ENCODE results near the gene RMDN3. TPM values are rescaled to one million over a fixed set of nuclear protein-coding genes. Genes with fewer than 3 reads are reported as not detected.

Gene RMDN3
- total and polyA plus RNA-seq, 9 of the 15 experiments (the other 6 are each of a cell fraction or from before 2014, with no cell fraction given) = 8.1 to 38.2 (median 25.9) TPM

- POLR2A ChIA-PET = interaction anchor here (0.6 to 1.4 kb wide), 2 partner anchors 10 to 126 kb away, joined by 5 read pairs; partner anchors contain the start of gene VPS18
- Histone ChIP-seq H3K4me2 (ENCODE audit: insufficient read depth, low read length) (no peak overlapping the region), H3K27ac (ENCODE audit: extremely low read depth, low read depth, low read length) (no peak overlapping the region)
These were observed 12.9 kb upstream of the RMDN3 start for GRCh38 chr15:40767838-40768500.

GRCh38 chr15:40766906-40767837 is 12.1 kb upstream of the RMDN3 start:
- Histone ChIP-seq H3K79me2 (ENCODE audit: control insufficient read depth, insufficient read depth, low read length) (no peaks in the 10 kb centered on the region), H3K4me2 (ENCODE audit: insufficient read depth, low read length) (no peak overlapping the region), H3K27ac (ENCODE audit: extremely low read depth, low read depth, low read length) (no peak overlapping the region), H3K4me3 (no peak overlapping the region), H3K9me1 (ENCODE audit: control insufficient read depth, insufficient read depth, low read length) (no peaks in the 10 kb centered on the region), H4K20me1 (replicated peaks; ENCODE audit: control insufficient read depth, insufficient read depth, low read length) (no peaks in the 10 kb centered on the region; the same call in none of the 2 replicates), H3K27me3 (ENCODE audit: control insufficient read depth in 2 of 2, insufficient read depth in 2 of 2, low read length in 2 of 2) (no peaks in the 10 kb centered on the region), H3K4me1 (replicated peaks in 1 of 2; ENCODE audit: control insufficient read depth in 2 of 2, insufficient read depth in 2 of 2, low read length in 2 of 2) (peaks cover 21 to 73% of the 10 kb centered on the region in 2 experiments; a peak in 4 of 5 replicates), H2AFZ (ENCODE audit: low read depth, low read length) (no peak overlapping the region), H3K36me3 (ENCODE audit: control insufficient read depth, insufficient read depth, low read length) (peaks cover 16% of the 10 kb centered on the region; the same call in 1 of the 3 replicates), H3K9me3 (replicated peaks; ENCODE audit: control insufficient read depth, insufficient read depth, low read depth, low read length) (no peaks in the 10 kb centered on the region), H3K9ac (ENCODE audit: insufficient read depth in 1 of 2, low read depth in 2 of 2, low read length in 2 of 2) (peak overlapping the region in 1 of 2 experiments; percentile 63; a peak in 2 of 4 replicates)
- ChIA-PET CTCF (ENCODE audit: low intra/inter-chr PET ratio) (no interaction called here), POLR2A (interaction anchor here (0.6 to 1.4 kb wide), 5 partner anchors 9 to 127 kb away, joined by 3 to 5 read pairs (median 4); partner anchors contain the start of gene VPS18)
- in situ Hi-C loops (cut with MboI) (no loop called here), intact Hi-C loops (cut with micrococcal nuclease) (loop anchor here (10.0 kb wide), 1 partner anchor 172 kb away; the partner anchor contains the start of gene KNL1)
- DNase-seq (ENCODE audit: extremely low read depth in 1 of 4, low spot score in 3 of 4) = peak in 1 of 4 experiments; percentile 39
- no peak for FAIRE-seq
- BruUV-seq (replicated peaks) = no TSS peak
- ATAC-seq = no peak
- WGBS (ENCODE audit: insufficient coverage, low coverage, missing lambda C conversion rate) = 70% methylated on average over 23 of the region's 32 CpGs
- TF ChIP-seq POLR2G (IDR thresholded peaks at IDR 0.05; ENCODE audit: low read depth, low read length) = peak; percentile 48; the same call in 1 of the 2 replicates
- no peak for TF ChIP-seq KDM4B (IDR thresholded peaks at IDR 0.05; ENCODE audit: borderline replicate concordance in 2 of 2, low read depth in 1 of 2)
- no peak for TF ChIP-seq NFE2L1 (tag; IDR thresholded peaks at IDR 0.05; ENCODE audit: borderline replicate concordance, low read depth)
- TF ChIP-seq CREB3L1 (IDR thresholded peaks at IDR 0.05; ENCODE audit: borderline replicate concordance, low read depth) = no peak
- TF ChIP-seq ZBTB33 (CRISPR knock-in tag; IDR thresholded peaks at IDR 0.05) = peak; percentile 3; the same call in 1 of the 2 replicates

More at GRCh38 chr15:40767838-40768500, 12.9 kb upstream of the RMDN3 start:
- DNase-seq (ENCODE audit: extremely low read depth in 1 of 4, low spot score in 3 of 4) (no peak), FAIRE-seq (no peak), ATAC-seq (no peak)
- no peaks in the 10 kb centered on the region for H3K27me3 ChIP-seq (ENCODE audit: control insufficient read depth in 2 of 2, insufficient read depth in 2 of 2, low read length in 2 of 2)
- H3K4me1 ChIP-seq (replicated peaks in 1 of 2; ENCODE audit: control insufficient read depth in 2 of 2, insufficient read depth in 2 of 2, low read length in 2 of 2) = peaks cover 21 to 66% of the 10 kb centered on the region in 2 experiments; a peak in 4 of 5 replicates
- in situ Hi-C loops (cut with MboI) = no loop called here
- 88% methylated on average over 22 of the region's 29 CpGs for WGBS (ENCODE audit: insufficient coverage, low coverage, missing lambda C conversion rate)
- H4K20me1 ChIP-seq (replicated peaks; ENCODE audit: control insufficient read depth, insufficient read depth, low read length) = no peaks in the 10 kb centered on the region; the same call in none of the 2 replicates
- no peak overlapping the region for H3K4me3 ChIP-seq
- H3K9me3 ChIP-seq (replicated peaks; ENCODE audit: control insufficient read depth, insufficient read depth, low read depth, low read length) = no peaks in the 10 kb centered on the region
- BruUV-seq (replicated peaks) = no TSS peak
- no peak overlapping the region for H2AFZ ChIP-seq (ENCODE audit: low read depth, low read length)
- intact Hi-C loops (cut with micrococcal nuclease) = loop anchor here (10.0 kb wide), 1 partner anchor 173 kb away; the partner anchor contains the start of gene KNL1
- no peak for TF ChIP-seq SP2 (IDR thresholded peaks at IDR 0.05; ENCODE audit: extremely low read depth, low read depth, low read length, poor library complexity, severe bottlenecking)
- H3K79me2 ChIP-seq (ENCODE audit: control insufficient read depth, insufficient read depth, low read length) = no peaks in the 10 kb centered on the region
- CTCF ChIA-PET (ENCODE audit: low intra/inter-chr PET ratio) = no interaction called here
- peaks cover 19% of the 10 kb centered on the region; the same call in 1 of the 3 replicates for H3K36me3 ChIP-seq (ENCODE audit: control insufficient read depth, insufficient read depth, low read length)
- peak overlapping the region in 1 of 2 experiments; percentile 30; a peak in 1 of 4 replicates for H3K9ac ChIP-seq (ENCODE audit: insufficient read depth in 1 of 2, low read depth in 2 of 2, low read length in 2 of 2)
- no peaks in the 10 kb centered on the region for H3K9me1 ChIP-seq (ENCODE audit: control insufficient read depth, insufficient read depth, low read length)

Data from K562 (cell line).